Femur (tissue), 1 donor: Measurements from ENCODE around the gene DAB2IP.

Experiments
- DNase-seq: peaks from one replicate; pipeline ENCODE4 v3.0.0-alpha.2; 2017

DAB2IP gene

GRCh38 chr9:121748727-121749423 is 97.4 kb downstream of the DAB2IP start:
- no peak for DNase-seq

GRCh38 chr9:121749614-121750013 is 98.2 kb downstream of the DAB2IP start:
- DNase-seq, result no peak

GRCh38 chr9:121750259-121750714 is 98.9 kb downstream of the DAB2IP start:
- DNase-seq, result no peak

GRCh38 chr9:121750715-121751623 is 99.5 kb downstream of the DAB2IP start:
- DNase-seq, result no peak

DNA sequence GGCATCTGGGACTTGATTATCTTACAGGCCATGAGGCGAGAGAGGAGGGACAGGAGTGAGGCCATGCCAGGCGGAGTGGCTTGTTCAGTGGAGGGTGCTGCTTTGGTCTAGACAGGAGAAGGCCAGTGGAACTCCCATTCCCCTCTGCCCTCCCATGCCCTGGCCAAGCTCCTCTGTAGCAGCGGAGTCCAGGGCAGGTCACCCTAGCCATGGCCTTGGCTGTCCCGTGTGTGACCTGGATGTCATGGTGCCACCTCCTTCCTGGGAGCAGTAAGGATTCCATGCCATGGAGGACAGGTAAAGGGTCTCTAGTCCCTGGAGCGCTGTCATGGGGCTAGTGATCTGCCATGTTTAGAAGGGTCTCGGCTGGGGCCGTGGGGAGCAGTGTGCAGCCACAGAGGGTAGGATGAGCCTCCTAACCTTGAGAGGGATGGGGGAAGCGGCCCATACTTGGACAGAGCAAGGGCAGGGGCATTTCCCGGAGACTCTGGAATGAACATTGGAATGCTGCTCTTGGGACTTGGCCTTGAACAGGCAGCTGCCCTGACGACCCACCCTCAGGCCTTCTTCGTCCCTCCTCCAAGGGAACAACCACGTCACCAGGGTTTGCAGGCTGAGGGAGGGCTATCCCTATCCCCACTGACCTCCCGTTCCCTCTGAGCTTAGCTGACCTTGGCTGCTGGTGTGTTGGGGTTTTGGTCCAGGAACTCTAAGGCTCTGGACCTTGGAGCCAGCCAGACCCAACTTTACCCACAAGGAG is 100.4 kb downstream of the DAB2IP start:
- no peak for DNase-seq

DNA sequence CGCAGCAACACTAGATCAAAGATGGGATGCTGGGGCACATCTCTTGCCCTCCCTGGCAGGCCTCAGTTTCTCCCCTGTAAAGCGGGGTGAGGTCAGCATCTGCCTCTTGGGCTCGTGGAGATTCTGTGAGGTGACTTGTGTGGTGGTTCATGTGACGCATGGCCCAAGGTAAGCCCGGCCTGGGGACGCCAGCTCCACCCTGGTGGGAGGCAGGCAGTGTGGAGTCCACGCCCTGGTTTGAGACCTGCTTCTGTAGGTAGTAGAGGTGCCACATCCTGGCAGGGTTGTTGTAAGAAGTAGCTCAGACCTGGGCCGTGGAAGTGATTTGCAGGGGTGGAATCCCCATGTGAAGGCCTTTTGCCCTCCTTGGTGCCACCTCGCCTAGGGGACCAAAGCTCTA is 101.5 kb downstream of the DAB2IP start:
- no peak for DNase-seq

GRCh38 chr9:121753802-121754654 is 102.6 kb downstream of the DAB2IP start:
- no peak for DNase-seq

- DNase-seq, result no peak
These were observed 103.4 kb downstream of the DAB2IP start for GRCh38 chr9:121754655-121755436.

GRCh38 chr9:121755581-121755980 is 104.1 kb downstream of the DAB2IP start:
- no peak for DNase-seq

DNA sequence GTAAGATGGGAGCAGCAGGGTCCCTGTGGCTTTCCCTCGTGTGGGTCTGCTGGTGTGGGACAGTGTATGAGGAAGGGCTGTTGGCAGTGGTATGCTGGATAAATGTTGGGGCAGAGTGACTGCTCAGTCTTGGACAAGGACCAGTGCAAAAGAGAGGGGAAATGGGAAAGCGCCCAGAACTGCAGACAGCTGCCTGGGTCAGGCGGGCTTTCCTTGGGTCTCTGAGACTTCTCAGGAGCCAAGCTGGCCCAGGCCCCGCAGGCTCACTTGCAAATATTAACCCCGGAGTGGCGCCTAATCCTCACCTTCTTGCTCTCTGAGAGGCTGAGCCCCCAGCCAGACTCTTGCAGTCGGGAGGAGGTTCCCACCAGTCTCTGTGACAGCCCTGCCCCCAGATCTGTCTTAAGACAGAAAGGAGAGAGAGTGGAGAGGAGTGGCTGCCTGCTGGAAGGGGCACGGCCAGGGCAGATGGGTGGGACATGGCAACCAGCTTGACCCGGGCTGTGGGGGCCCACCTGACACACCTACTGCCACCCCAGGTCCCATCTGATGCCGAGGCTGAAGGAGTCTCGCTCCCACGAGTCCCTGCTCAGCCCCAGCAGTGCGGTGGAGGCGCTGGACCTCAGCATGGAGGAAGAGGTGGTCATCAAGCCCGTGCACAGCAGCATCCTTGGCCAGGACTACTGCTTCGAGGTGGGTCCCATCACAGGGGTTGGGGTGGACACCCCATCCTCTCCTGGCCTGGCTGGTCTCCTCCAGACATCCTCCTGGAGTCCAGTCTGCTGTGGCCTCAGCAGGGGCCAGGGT is 105.2 kb downstream of the DAB2IP start:
- no peak for DNase-seq

DNA sequence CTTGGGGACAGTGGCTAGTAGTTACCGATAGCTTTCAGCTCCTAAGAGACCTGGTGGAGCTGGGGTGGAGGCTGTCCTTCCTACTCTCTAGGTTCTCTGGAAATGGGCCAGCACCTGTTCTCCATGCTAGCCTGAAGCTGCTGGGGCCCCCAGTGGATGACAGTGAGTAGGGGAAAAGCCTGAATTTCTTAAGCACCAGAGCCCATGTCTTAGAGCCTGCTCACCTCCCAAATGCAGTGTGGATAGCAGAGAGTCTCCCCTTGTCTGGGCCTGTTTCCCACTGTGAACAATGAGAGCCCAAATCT is 105.8 kb downstream of the DAB2IP start:
- no peak for DNase-seq

GRCh38 chr9:121758693-121759092 is 107.3 kb downstream of the DAB2IP start:
- no peak for DNase-seq

- no peak for DNase-seq
These were observed 108.6 kb downstream of the DAB2IP start for GRCh38 chr9:121759996-121760395.

DNA sequence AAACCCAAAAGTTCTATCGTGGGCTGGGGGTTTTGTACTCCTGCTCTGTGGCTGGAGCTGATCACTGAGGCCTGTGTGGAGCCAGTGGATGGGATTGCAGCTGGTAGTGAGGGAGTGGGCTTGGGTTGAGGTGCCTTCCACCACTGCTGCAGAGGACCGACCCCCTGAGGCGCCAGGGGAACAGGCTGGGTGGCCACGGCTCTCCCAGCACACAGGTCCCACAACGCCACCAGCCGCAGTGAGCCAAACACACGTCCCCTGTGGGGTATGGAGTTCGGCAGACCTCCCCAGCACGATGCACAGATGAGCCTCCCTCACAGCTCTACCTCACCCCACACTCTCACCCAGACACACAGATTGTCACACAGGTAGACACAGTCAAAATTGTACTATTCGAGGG is 109.1 kb downstream of the DAB2IP start:
- no peak for DNase-seq

GRCh38 chr9:121763131-121763530 is 111.7 kb downstream of the DAB2IP start:
- no peak for DNase-seq

GRCh38 chr9:121763561-121764370 is 112.3 kb downstream of the DAB2IP start:
- no peak for DNase-seq

DNA sequence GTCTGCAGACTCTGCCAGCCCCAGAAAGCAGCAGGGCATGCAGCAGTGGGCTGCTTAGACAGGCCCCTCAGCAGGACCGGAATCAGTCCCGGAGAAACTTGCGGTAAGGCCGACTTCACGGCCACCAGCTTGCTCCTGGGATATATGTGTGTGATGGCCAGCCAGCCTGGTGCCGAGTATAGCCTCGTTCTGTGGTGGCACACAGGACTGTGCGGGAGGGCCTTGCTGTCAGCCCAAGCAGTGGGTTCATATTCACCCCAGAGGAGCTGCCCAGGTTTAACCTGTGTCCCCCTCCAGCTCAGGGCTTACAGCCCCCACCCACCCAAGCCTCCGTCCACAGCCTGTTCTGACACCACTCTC is 112.9 kb downstream of the DAB2IP start:
- no peak for DNase-seq

- DNase-seq, result no peak
These were observed 113.9 kb downstream of the DAB2IP start for GRCh38 chr9:121765021-121765950.
